Hematopoietic multipotent progenitor cell treated with erythropoietin and hydrocortisone succinate and interleukin-3 and kit ligand, for 17 days (in vitro differentiated cells): ENCODE measurements around the gene COQ8B.
A peak's percentile ranks its signal among the peaks of the same experiment; 100 is the strongest.

Source experiments
- DNase-seq: peaks from one replicate; pipeline ENCODE4 v3.0.0-alpha.2; 2015; ENCODE audit warnings: low spot score

The COQ8B gene

GRCh38 chr19:40691421-40692211, 25.1 kb downstream of the COQ8B start:
- DNase-seq, result peak; percentile 50

GRCh38 chr19:40690693-40691420, 25.8 kb downstream of the COQ8B start:
- peak; percentile 92 for DNase-seq

- DNase-seq, result no peak
Measured at GRCh38 chr19:40690050-40690692, 26.5 kb downstream of the COQ8B start, which contains the start of gene NUMBL. Gene NUMBL, minus strand, starts transcription at chr19:40690651. Its CDS starts 168 bp downstream, at chr19:40690483.

- DNase-seq, result peak; percentile 25
Measured at GRCh38 chr19:40689339-40690049, 27.2 kb downstream of the COQ8B start.

- DNase-seq, result peak; percentile 29
Measured at GRCh38 chr19:40688987-40689338, 27.7 kb downstream of the COQ8B start.

GRCh38 chr19:40688309-40688708, 28.4 kb downstream of the COQ8B start:
- peak; percentile 52 for DNase-seq

GRCh38 chr19:40687525-40688016, 29.1 kb downstream of the COQ8B start:
- DNase-seq, result peak; percentile 94

- peak; percentile 73 for DNase-seq
Measured at GRCh38 chr19:40686882-40687524, 29.7 kb downstream of the COQ8B start.

GRCh38 chr19:40685563-40685962, 31.1 kb downstream of the COQ8B start:
- DNase-seq, result peak; percentile 44

- DNase-seq, result peak; percentile 29
Measured at GRCh38 chr19:40685016-40685526, 31.6 kb downstream of the COQ8B start.

GRCh38 chr19:40684280-40684679, 32.4 kb downstream of the COQ8B start:
- no peak for DNase-seq

- DNase-seq, result no peak
Measured at GRCh38 chr19:40683437-40683836, 33.2 kb downstream of the COQ8B start.

- DNase-seq, result no peak
Measured at GRCh38 chr19:40682431-40682964, 34.2 kb downstream of the COQ8B start.

- no peak for DNase-seq
Measured at GRCh38 chr19:40681039-40681438, 35.6 kb downstream of the COQ8B start.

- DNase-seq, result no peak
Measured at GRCh38 chr19:40677156-40677555, 39.5 kb downstream of the COQ8B start.

GRCh38 chr19:40674291-40674690, 42.4 kb downstream of the COQ8B start:
- no peak for DNase-seq

GRCh38 chr19:40673397-40673796, 43.3 kb downstream of the COQ8B start:
- DNase-seq, result no peak

- DNase-seq, result no peak
Measured at GRCh38 chr19:40672573-40673299, 44.0 kb downstream of the COQ8B start.

GRCh38 chr19:40672038-40672437, 44.6 kb downstream of the COQ8B start:
- DNase-seq, result no peak

GRCh38 chr19:40671404-40671803, 45.3 kb downstream of the COQ8B start:
- no peak for DNase-seq
